NK-92 (cell line): ENCODE measurements around the gene PCDHGC4.

Source experiments
- DNase-seq: peaks from one replicate; lab custom pipeline; 2025; ENCODE audit not compliant: unreplicated experiment; lab: John Stamatoyannopoulos, UW

Gene PCDHGC4

GRCh38 chr5:141484641-141485311, at the start of gene PCDHGC4:
Gene PCDHGC4, plus strand, starts transcription at chr5:141485030. Its CDS starts 144 bp downstream, at chr5:141485174.
- DNase-seq = no peak

GRCh38 chr5:141437221-141437620, 47.6 kb upstream of the PCDHGC4 start:
- no peak for DNase-seq

- DNase-seq = no peak
Observed at GRCh38 chr5:141439411-141440141, 45.3 kb upstream of the PCDHGC4 start.

GRCh38 chr5:141440341-141440740, 44.5 kb upstream of the PCDHGC4 start:
- DNase-seq = no peak

GRCh38 chr5:141441571-141442170, 43.2 kb upstream of the PCDHGC4 start:
- DNase-seq = no peak

GRCh38 chr5:141465351-141465750, 19.5 kb upstream of the PCDHGC4 start:
- DNase-seq = no peak

GRCh38 chr5:141475625-141476131, 9.2 kb upstream of the PCDHGC4 start, which contains the start of gene PCDHGC3:
Gene PCDHGC3, plus strand, starts transcription at chr5:141475966. Its CDS starts 151 bp downstream, at chr5:141476117.
- no peak for DNase-seq

GRCh38 chr5:141476132-141476911, 8.5 kb upstream of the PCDHGC4 start:
- no peak for DNase-seq

GRCh38 chr5:141477044-141477575, 7.7 kb upstream of the PCDHGC4 start:
- DNase-seq = no peak

- DNase-seq = no peak
Observed at GRCh38 chr5:141477815-141478214, 7.0 kb upstream of the PCDHGC4 start.

- no peak for DNase-seq
Observed at GRCh38 chr5:141478321-141478945, 6.4 kb upstream of the PCDHGC4 start.

GRCh38 chr5:141479776-141480175, 5.1 kb upstream of the PCDHGC4 start:
- DNase-seq = no peak

- DNase-seq = no peak
Observed at GRCh38 chr5:141483902-141484301, 928 bp upstream of the PCDHGC4 start.

- DNase-seq = no peak
Observed at GRCh38 chr5:141484310-141484640, 555 bp upstream of the PCDHGC4 start.

GRCh38 chr5:141485321-141486055, 658 bp downstream of the PCDHGC4 start:
- no peak for DNase-seq

- no peak for DNase-seq
Observed at GRCh38 chr5:141486091-141486490, 1.3 kb downstream of the PCDHGC4 start.

- no peak for DNase-seq
Observed at GRCh38 chr5:141487131-141487530, 2.3 kb downstream of the PCDHGC4 start.

GRCh38 chr5:141488591-141489561, 4.0 kb downstream of the PCDHGC4 start, which contains the start of gene PCDHGC5:
Gene PCDHGC5, plus strand, starts transcription at chr5:141489081. Its CDS starts 160 bp downstream, at chr5:141489241.
- DNase-seq = no peak
